Activated effector memory CD4-positive, alpha-beta T cell treated with anti-CD3 and anti-CD28 coated beads, Interleukin-2, amount 50 U/mL, for 16 hours (primary cell): ENCODE results near the gene ROCK2.
"Not testable (repeated sequence)": the region's sequence is repeated elsewhere in the genome, so short reads cannot be mapped to it uniquely, and the experiment has no call there.

Experiments
- DNase-seq: peaks from one replicate; pipeline ENCODE4 v3.0.0-alpha.2; 2020

Gene ROCK2

GRCh38 chr2:11338580-11338979 lies 5.9 kb downstream of the ROCK2 start:
- DNase-seq: no peak

- no peak for DNase-seq
Observed at GRCh38 chr2:11337909-11338308, 6.5 kb downstream of the ROCK2 start.

- DNase-seq: no peak
Observed at GRCh38 chr2:11336189-11336588, 8.2 kb downstream of the ROCK2 start.

- no peak for DNase-seq
Observed at GRCh38 chr2:11333427-11334183, 10.8 kb downstream of the ROCK2 start.

- DNase-seq: no peak
Observed at GRCh38 chr2:11332596-11332995, 11.8 kb downstream of the ROCK2 start.

- DNase-seq: no peak
Observed at GRCh38 chr2:11330457-11331142, 13.8 kb downstream of the ROCK2 start.

- DNase-seq: no peak
Observed at GRCh38 chr2:11329776-11330175, 14.7 kb downstream of the ROCK2 start.

- not testable (repeated sequence) for DNase-seq
Observed at GRCh38 chr2:11328522-11328921, 15.9 kb downstream of the ROCK2 start.

- DNase-seq: no peak
Observed at GRCh38 chr2:11327871-11328270, 16.6 kb downstream of the ROCK2 start.

GRCh38 chr2:11326677-11327211 lies 17.7 kb downstream of the ROCK2 start:
- DNase-seq: no peak

- no peak for DNase-seq
Observed at GRCh38 chr2:11325961-11326676, 18.3 kb downstream of the ROCK2 start.

GRCh38 chr2:11321847-11322246 lies 22.6 kb downstream of the ROCK2 start:
- DNase-seq: no peak

- no peak for DNase-seq
Observed at GRCh38 chr2:11320698-11321492, 23.5 kb downstream of the ROCK2 start.

GRCh38 chr2:11319939-11320338 lies 24.5 kb downstream of the ROCK2 start:
- no peak for DNase-seq

- no peak for DNase-seq
Observed at GRCh38 chr2:11315074-11315705, 29.2 kb downstream of the ROCK2 start.

GRCh38 chr2:11314487-11314886 lies 29.9 kb downstream of the ROCK2 start:
- DNase-seq: no peak

GRCh38 chr2:11312770-11313471 lies 31.5 kb downstream of the ROCK2 start:
- no peak for DNase-seq

GRCh38 chr2:11311543-11311942 lies 32.9 kb downstream of the ROCK2 start:
- no peak for DNase-seq

GRCh38 chr2:11310212-11310611 lies 34.2 kb downstream of the ROCK2 start:
- DNase-seq: no peak

- no peak for DNase-seq
Observed at GRCh38 chr2:11309706-11310105, 34.7 kb downstream of the ROCK2 start.

- no peak for DNase-seq
Observed at GRCh38 chr2:11307764-11308415, 36.5 kb downstream of the ROCK2 start.
